A673 (cell line): ENCODE data around the gene SLC7A5.

Experiments
- EZH2 ChIP-seq: fragments of 200-600 bp; sonication (generic); IDR thresholded peaks from 2 replicates; pipeline ENCODE4 v1.6.1; 2017; ENCODE audit warnings: borderline replicate concordance, low read depth, mild to moderate bottlenecking, mixed read lengths, antibody characterized with exemption, low read length; ENCODE audit not compliant: poor library complexity, severe bottlenecking
- TF ChIP-seq, protein P1 (sequence below): fragments of 300-800, 200-600 bp; sonication (generic); conservative IDR thresholded peaks from 2 replicates; pipeline ENCODE4 v1.5.1; 2017; ENCODE audit warnings: low read depth, mild to moderate bottlenecking, antibody characterized with exemption, low read length, moderate library complexity, mixed read lengths

DNA sequence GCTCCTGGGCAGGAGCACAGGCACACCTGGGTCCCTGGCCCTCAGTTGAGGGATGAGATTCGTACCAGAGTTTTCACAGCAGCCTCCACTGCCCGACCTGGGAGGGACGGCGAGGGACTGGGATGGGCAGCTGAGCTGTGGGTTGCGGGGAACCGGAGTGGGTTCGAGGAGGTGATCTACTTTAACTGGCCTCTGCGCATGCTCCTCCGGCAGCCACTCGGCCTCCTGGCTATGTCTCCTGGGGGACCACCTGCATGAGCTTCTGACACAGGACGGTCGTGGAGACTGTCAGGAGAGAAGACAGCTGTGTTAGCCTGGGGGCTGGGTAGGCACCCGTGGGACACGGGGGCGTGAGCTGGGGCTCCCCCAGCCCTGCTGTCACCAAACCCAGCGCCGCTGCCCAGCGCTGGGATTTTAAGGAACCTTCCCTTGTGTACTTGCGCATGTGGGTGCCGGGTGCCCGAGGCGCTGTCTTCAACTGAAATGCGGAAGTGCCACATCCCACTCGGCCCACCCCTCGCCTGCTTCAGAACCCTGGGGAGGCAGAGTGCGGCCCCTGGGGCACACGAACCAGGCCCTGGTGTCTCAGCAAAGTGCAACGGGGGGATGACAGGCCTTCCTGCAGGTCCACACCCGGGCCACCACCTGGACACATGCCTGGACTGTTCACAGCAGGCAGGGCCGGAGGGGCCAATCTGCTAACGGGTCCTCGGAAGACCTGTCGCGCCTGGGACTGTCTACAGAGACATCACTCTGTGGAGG, 36.4 kb downstream of the SLC7A5 start:
- TF ChIP-seq, protein P1, sequence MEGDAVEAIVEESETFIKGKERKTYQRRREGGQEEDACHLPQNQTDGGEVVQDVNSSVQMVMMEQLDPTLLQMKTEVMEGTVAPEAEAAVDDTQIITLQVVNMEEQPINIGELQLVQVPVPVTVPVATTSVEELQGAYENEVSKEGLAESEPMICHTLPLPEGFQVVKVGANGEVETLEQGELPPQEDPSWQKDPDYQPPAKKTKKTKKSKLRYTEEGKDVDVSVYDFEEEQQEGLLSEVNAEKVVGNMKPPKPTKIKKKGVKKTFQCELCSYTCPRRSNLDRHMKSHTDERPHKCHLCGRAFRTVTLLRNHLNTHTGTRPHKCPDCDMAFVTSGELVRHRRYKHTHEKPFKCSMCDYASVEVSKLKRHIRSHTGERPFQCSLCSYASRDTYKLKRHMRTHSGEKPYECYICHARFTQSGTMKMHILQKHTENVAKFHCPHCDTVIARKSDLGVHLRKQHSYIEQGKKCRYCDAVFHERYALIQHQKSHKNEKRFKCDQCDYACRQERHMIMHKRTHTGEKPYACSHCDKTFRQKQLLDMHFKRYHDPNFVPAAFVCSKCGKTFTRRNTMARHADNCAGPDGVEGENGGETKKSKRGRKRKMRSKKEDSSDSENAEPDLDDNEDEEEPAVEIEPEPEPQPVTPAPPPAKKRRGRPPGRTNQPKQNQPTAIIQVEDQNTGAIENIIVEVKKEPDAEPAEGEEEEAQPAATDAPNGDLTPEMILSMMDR, result no peak
- no peak for TF ChIP-seq EZH2
